ENCODE measurements around the gene PSD2. TPM values are rescaled to one million over a fixed set of nuclear protein-coding genes. Genes with fewer than 3 reads are reported as not detected.

Gene PSD2
- total and polyA plus RNA-seq, 2 donors (not counting 1 experiment from before 2014, with no cell fraction given), result 0.10 to 0.17 TPM

GRCh38 chr5:139772927-139773690 lies 22.5 kb upstream of the PSD2 start:
- Histone ChIP-seq H3K27me3 (replicated peaks in 1 of 4; ENCODE audit: control extremely low read depth in 1 of 4, control insufficient read depth in 3 of 4, insufficient read depth in 4 of 4, low read length in 3 of 4) (peaks cover 0 to 5% (median 0%) of the 10 kb centered on the region in 4 experiments), H3K9ac (ENCODE audit: low read length) (no peak overlapping the region), H4K20me1 (ENCODE audit: control insufficient read depth, insufficient read depth, low read length, poor library complexity, severe bottlenecking) (no peaks in the 10 kb centered on the region), H3K36me3 (replicated peaks in 1 of 2; ENCODE audit: control extremely low read depth in 1 of 2, control insufficient read depth in 1 of 2, extremely low read depth in 1 of 2, insufficient read depth in 2 of 2, low read length in 1 of 2) (no peaks in the 10 kb centered on the region), H3K9me3 (ENCODE audit: control extremely low read depth in 1 of 3, control insufficient read depth in 2 of 3, insufficient read depth in 1 of 3, low read length in 2 of 3) (no peaks in the 10 kb centered on the region), H2AFZ (ENCODE audit: insufficient read depth, low read depth, low read length, poor library complexity, severe bottlenecking) (no peak overlapping the region), H3K79me2 (ENCODE audit: control insufficient read depth, insufficient read depth, low read length) (no peaks in the 10 kb centered on the region), H3K27ac (ENCODE audit: low read length in 2 of 2) (no peak overlapping the region), H3K4me3 (ENCODE audit: control extremely low read depth in 1 of 5, extremely low read depth in 1 of 5, insufficient read depth in 1 of 5, low read depth in 2 of 5, low read length in 4 of 5) (no peak overlapping the region), H3K4me1 (ENCODE audit: control insufficient read depth in 2 of 2, insufficient read depth in 2 of 2, low read length in 2 of 2) (peaks cover 7 to 13% of the 10 kb centered on the region in 2 donors), H3K4me2 (replicated peaks; ENCODE audit: low read depth, low read length, poor library complexity, severe bottlenecking) (no peak overlapping the region)
- Mint-ChIP-seq H3K4me3 (no peak overlapping the region), H3K27ac (no peak overlapping the region), H3K4me1 (peaks cover 15% of the 10 kb centered on the region), H3K9me3 (ENCODE audit: insufficient read depth) (no peaks in the 10 kb centered on the region), H3K27me3 (peaks cover 14% of the 10 kb centered on the region)
- ChIA-PET CTCF (interaction anchor here (0.6 to 1.5 kb wide), 3 partner anchors 14 to 138 kb away, joined by 3 read pairs; no protein-coding TSS in a partner anchor), POLR2A (no interaction called here)
- TF ChIP-seq CTCF (IDR thresholded peaks at IDR 0.05) (no peak), EZH2 (IDR thresholded peaks at IDR 0.05; ENCODE audit: borderline replicate concordance, insufficient read depth, low read depth, low read length, poor library complexity, severe bottlenecking) (no peak)
- ATAC-seq (ENCODE audit: low read depth) (no peak), DNase-seq (no peak)
- intact Hi-C loops (cut with micrococcal nuclease), result no loop called here
- WGBS (ENCODE audit: insufficient coverage), result 74% methylated on average over 4 of the region's 5 CpGs
